Stimulated activated naive CD8-positive, alpha-beta T cell treated with anti-CD3 and anti-CD28 coated beads, Interleukin-15, Interleukin-2, amounts not matched to agents 100 U/mL and 50 U/mL, for 24 hours (primary cell): ENCODE results near the gene AUTS2.
A peak's percentile ranks its signal among the peaks of the same experiment; 100 is the strongest.

Experiments used
- ATAC-seq: fragments of 150-1000 bp; cut with Tn5 transposase; one replicate; pipeline ENCODE4 v1.10.0; 2021
- DNase-seq: peaks from one replicate; pipeline ENCODE4 v3.0.0; 2021

Gene AUTS2

GRCh38 chr7:70663680-70664079 lies 1065.4 kb downstream of the AUTS2 start:
- ATAC-seq (no peak), DNase-seq (no peak)

GRCh38 chr7:70665997-70666396 lies 1067.7 kb downstream of the AUTS2 start:
- DNase-seq: no peak
- ATAC-seq: no peak

GRCh38 chr7:70667406-70667805 lies 1069.1 kb downstream of the AUTS2 start:
- ATAC-seq (no peak), DNase-seq (no peak)

- ATAC-seq (no peak), DNase-seq (no peak)
These were observed 1070.5 kb downstream of the AUTS2 start for GRCh38 chr7:70668606-70669358.

GRCh38 chr7:70669854-70670253 lies 1071.6 kb downstream of the AUTS2 start:
- DNase-seq: no peak
- no peak for ATAC-seq

- DNase-seq (no peak), ATAC-seq (no peak)
These were observed 1072.0 kb downstream of the AUTS2 start for GRCh38 chr7:70670288-70670687.

GRCh38 chr7:70673778-70674570 lies 1075.7 kb downstream of the AUTS2 start:
- no peak for ATAC-seq
- no peak for DNase-seq

- ATAC-seq (no peak), DNase-seq (no peak)
These were observed 1076.3 kb downstream of the AUTS2 start for GRCh38 chr7:70674571-70675010.

GRCh38 chr7:70676243-70676642 lies 1078.0 kb downstream of the AUTS2 start:
- no peak for DNase-seq
- no peak for ATAC-seq

GRCh38 chr7:70678621-70679251 lies 1080.5 kb downstream of the AUTS2 start:
- no peak for DNase-seq
- peak; percentile 57 for ATAC-seq

GRCh38 chr7:70679661-70680060 lies 1081.4 kb downstream of the AUTS2 start:
- ATAC-seq (peak; percentile 71), DNase-seq (no peak)

- ATAC-seq (no peak), DNase-seq (no peak)
These were observed 1082.0 kb downstream of the AUTS2 start for GRCh38 chr7:70680306-70680705.

- ATAC-seq (no peak), DNase-seq (no peak)
These were observed 1082.6 kb downstream of the AUTS2 start for GRCh38 chr7:70680743-70681468.

- DNase-seq (peak; percentile 23), ATAC-seq (peak; percentile 30)
These were observed 1083.4 kb downstream of the AUTS2 start for GRCh38 chr7:70681469-70682350.

- DNase-seq: no peak
- ATAC-seq: no peak
These were observed 1085.9 kb downstream of the AUTS2 start for GRCh38 chr7:70684173-70684572.

GRCh38 chr7:70693321-70693685 lies 1095.0 kb downstream of the AUTS2 start:
- no peak for DNase-seq
- no peak for ATAC-seq

- peak; percentile 60 for DNase-seq
- peak; percentile 66 for ATAC-seq
These were observed 1095.6 kb downstream of the AUTS2 start for GRCh38 chr7:70693686-70694433.

- ATAC-seq (peak; percentile 19), DNase-seq (no peak)
These were observed 1096.2 kb downstream of the AUTS2 start for GRCh38 chr7:70694434-70694970.

GRCh38 chr7:70694971-70695794 lies 1096.9 kb downstream of the AUTS2 start:
- no peak for DNase-seq
- no peak for ATAC-seq

- DNase-seq: no peak
- ATAC-seq: no peak
These were observed 1097.5 kb downstream of the AUTS2 start for GRCh38 chr7:70695795-70696083.
